Globus pallidus (tissue), 1 donor: Measurements from ENCODE around the gene SF3B4.
"Not testable (repeated sequence)": the region's sequence is repeated elsewhere in the genome, so short reads cannot be mapped to it uniquely, and the experiment has no call there.

Experiments
- DNase-seq: peaks from one replicate; pipeline ENCODE4 v3.0.0-alpha.2; 2015; ENCODE audit warnings: low spot score

SF3B4 gene

DNA sequence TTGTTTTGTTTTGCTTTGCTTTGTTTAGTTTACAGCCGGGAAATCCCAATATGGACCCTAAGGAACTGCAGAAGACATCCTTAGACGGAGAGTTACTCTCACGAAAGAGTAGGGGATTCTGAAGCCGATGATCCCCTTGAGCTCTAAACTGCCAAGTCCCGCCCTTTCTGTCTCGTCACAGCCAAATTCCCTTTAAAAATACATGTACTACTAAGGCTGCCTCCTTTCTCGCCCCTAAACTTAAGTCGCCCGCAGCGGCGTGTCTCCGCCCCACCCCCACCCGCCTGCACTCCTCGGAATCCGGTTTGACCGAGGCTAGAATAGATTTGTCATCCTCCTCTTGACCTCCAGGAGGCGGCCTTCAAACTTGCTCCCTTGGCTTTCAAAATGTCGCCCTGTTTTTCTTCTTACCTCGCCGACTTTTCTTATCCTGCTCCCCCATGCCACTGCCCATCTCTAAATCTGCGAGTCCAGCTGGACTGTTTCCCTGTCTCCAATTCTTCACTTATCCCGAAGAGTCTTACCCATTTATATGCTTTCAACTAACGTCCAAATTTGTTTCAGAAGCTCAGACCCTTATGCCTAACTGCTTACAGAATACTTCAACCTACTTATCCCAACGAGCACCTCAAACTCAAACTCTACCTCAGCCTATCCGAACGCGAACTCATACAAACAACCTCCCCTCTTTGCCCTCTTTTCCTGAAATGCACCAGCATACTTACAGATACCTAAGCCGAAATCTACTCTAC is 39.2 kb downstream of the SF3B4 start:
- peak; percentile 87 for DNase-seq

DNA sequence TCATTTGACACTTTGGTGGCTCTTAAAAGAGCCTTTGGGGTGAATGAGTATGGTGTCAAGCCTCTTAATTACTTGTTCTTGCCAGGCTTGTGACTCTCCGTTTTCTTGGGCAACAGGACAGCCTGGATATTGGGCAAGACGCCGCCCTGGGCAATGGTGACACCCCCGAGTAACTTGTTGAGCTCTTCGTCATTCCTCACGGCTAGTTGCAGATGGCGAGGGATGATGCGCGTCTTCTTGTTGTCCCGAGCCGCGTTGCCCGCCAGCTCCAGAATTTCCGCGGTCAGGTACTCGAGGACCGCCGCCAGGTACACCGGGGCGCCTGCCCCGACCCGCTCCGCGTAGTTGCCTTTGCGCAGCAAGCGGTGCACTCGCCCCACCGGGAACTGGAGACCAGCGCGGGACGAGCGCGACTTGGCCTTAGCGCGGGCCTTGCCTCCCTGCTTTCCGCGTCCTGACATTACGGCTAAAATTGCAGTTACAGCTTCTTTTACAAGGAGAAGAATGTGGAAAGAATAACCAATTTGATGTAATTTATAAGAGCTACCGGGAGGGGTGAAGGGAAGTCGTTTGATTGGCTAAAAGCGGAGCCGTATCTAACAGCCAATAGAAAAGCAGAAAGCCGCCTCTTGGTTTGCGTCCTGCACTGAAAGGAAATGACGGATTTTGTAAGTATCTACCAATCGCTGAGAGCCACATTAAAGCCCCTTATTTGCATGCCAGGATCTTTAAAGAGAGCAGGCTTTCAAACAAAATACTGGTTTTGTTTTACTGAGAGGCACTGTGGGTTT is 40.0 kb downstream of the SF3B4 start:
- DNase-seq = peak; percentile 100

DNA sequence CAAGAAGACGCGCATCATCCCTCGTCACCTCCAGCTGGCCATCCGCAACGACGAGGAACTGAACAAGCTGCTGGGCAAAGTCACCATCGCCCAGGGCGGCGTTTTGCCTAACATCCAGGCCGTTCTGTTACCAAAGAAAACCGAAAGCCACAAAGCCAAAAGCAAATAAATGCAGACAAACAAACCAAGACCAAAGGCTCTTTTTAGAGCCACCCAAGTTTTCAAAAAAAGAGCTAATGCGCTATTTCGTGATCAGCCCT is 40.5 kb downstream of the SF3B4 start:
- not testable (repeated sequence) for DNase-seq

DNA sequence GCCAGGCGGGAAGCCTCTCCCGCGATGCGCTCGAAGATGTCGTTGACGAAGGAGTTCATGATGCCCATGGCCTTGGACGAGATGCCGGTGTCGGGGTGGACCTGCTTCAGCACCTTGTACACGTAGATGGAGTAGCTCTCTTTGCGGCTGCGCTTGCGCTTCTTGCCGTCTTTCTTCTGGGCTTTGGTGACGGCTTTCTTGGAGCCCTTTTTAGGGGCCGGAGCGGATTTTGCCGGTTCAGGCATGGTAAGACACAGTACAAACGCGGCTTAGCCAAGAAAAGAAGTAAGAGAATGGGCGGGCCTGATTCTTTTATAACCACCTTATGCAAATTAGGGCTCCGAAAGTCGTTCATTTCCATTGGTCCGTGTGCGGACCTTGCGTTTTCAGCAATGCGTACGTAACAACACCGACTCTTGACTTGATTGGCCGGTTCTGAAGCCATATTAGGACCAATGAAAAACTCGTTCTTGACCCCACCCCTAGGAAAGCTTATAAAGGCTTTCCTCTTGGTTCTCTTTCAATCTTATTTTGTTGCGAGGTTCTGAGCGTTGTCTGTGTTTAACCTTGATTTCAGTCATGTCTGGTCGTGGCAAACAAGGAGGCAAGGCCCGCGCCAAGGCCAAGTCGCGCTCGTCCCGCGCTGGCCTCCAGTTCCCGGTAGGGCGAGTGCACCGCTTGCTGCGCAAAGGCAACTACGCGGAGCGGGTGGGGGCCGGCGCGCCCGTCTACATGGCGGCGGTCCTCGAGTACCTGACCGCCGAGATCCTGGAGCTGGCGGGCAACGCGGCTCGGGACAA is 41.0 kb downstream of the SF3B4 start:
- DNase-seq = peak; percentile 100

- not testable (repeated sequence) for DNase-seq
Observed at GRCh38 chr1:149886121-149886395, 41.5 kb downstream of the SF3B4 start.

DNA sequence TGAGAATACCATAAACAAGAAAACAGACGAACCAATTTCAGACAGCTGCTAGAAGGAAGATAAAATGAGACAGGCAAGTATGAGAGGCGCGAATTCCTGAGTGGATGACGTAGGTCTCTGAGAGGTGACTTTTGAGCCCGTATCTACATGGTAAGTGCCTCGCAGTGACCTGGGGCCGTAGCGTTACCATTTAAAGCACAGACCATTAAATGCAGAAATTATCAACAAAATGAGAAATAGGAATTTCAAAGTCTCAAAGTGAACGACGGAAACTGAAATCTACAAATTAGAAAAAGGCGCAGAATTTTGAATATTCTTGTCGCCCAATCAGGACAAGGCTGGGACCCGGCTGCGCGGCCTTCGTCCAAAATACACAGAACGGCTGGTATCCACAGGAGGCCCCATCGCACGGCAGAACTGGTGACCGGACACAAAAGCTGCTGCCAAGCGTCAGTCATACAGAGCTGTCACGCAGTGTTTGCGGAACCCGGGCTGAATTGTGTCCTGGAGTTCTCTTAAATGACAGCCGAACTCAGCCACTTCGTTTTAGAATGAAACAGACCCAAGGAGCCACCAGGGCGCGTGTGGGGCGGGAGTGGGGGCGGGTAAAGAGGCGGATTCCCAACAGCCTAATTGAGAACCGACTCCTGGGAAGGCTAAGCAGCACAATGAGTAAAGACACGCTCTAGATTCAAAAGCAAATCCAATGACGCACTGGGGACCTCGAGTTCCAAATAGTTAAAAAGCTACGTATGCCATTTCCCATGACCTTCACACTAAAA is 42.1 kb downstream of the SF3B4 start:
- DNase-seq = peak; percentile 81

DNA sequence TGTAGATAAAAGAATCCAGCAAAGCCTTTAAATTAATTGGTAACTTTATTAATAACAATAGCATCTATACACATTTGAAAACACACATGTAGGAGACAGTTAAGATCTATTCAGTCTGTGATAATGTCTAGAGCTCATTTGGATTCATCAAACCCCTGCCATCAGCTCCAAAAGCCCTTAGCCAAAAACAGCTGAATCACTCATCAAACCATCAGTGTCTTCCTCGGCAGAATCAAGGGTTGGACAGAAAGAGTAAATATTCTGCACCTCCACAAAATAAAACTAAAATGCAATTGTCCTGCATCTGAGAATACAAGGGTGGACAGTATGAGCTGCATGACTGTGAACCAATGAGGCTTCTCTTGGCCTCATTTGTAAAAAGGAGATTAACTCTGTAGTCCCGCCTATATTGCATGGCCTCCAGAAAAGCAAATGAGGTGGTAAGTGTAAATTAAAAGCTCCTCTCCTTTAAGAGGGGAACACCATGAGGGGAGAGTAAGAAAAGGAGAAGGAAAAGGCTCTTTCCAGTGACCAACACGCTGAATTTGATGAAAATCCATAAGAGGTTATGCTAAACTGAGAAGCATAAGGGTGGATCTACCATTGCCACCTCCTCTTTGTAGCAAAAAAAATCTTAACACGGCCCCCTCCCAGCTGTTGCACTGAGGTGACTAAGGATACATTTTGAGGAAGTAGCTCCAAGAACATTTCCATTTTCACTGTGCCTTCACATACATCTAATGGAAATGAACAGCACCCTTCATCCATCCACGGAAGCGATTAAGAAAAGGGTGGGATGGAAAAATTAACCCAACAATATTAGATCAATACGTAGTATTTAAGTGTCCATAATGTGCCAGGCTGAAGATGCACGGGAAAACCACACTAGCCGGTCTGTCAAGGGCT is 42.9 kb downstream of the SF3B4 start:
- no peak for DNase-seq

- no peak for DNase-seq
Observed at GRCh38 chr1:149883598-149884247, 43.9 kb downstream of the SF3B4 start.

GRCh38 chr1:149881876-149882275 is 45.7 kb downstream of the SF3B4 start:
- DNase-seq = no peak

- no peak for DNase-seq
Observed at GRCh38 chr1:149879556-149879955, 48.0 kb downstream of the SF3B4 start.

DNA sequence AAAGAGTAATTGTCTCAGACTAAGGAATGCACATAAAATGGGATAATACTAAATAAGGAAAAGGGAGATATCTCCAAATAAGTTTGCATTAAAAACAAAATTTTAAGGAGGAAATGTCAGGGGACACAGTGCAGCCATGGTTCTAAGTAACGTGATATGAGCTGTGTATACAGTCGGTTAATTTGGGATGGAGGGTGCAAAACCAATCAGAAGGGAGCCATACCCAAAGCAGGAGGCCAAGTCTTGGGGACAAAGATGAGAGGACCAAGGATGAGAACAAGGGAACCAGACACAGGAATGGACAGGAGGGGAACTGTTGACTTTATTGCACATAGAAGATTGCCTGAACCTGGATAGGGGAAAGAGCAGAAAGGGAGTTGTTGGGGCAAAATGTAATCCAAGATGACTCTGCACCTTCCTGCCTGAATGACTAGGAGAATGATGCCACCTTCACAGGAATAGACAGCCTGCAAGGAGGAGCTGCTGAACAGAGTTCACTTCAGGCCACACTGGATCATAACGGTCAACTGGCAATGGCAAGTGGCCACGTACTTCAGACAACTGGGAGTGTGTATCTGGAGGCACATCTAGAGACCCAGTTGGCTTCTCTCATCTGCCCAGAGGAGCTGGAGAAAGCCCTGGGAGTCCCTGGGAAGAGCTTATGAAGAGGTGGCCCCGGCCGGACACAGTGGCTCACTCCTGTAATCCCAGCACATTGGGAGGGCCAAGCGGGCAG is 50.2 kb downstream of the SF3B4 start:
- no peak for DNase-seq
